GM23338 (cell line): ENCODE data around the gene ERP27. TPM values are rescaled to one million over a fixed set of nuclear protein-coding genes. Genes with fewer than 3 reads are reported as not detected.

Experiments
- ATAC-seq: fragments of 200-7000 bp; cut with Tn5 transposase; 3 replicates; pipeline ENCODE4 v1.9.1; 2020
- DNase-seq: peaks from one replicate; pipeline ENCODE4 v3.0.0-alpha.2; 2015; ENCODE audit warnings: low spot score
- H2AFZ ChIP-seq: fragments of 200-600 bp; sonication (generic); 2 replicates; pipeline ENCODE4 v1.8.0; 2016; ENCODE audit warnings: antibody characterized with exemption, mild to moderate bottlenecking, moderate library complexity
- H3F3A ChIP-seq: fragments of 200-600 bp; sonication (generic); replicated peaks from 2 replicates; pipeline ENCODE4 v1.8.0; 2017; ENCODE audit warnings: antibody characterized with exemption, mixed run types, low read depth
- H3K27ac ChIP-seq: fragments of 200-600 bp; sonication (generic); 2 replicates; pipeline ENCODE4 v1.6.1; 2016; ENCODE audit warnings: low read depth
- H3K27me3 ChIP-seq: fragments of 200-600 bp; sonication (generic); 2 replicates; pipeline ENCODE4 v1.8.0; 2016; ENCODE audit warnings: mild to moderate bottlenecking, mixed run types, moderate library complexity; ENCODE audit not compliant: insufficient read depth
- H3K36me3 ChIP-seq: fragments of 200-600 bp; sonication (generic); 2 replicates; pipeline ENCODE4 v1.8.0; 2016; ENCODE audit warnings: mild to moderate bottlenecking; ENCODE audit not compliant: insufficient read depth
- H3K4me1 ChIP-seq: fragments of 200-600 bp; sonication (generic); 2 replicates; pipeline ENCODE4 v1.8.0; 2016; ENCODE audit warnings: mild to moderate bottlenecking, moderate library complexity; ENCODE audit not compliant: insufficient read depth
- H3K4me2 ChIP-seq: fragments of 200-600 bp; sonication (generic); 2 replicates; pipeline ENCODE4 v1.7.1; 2017; ENCODE audit warnings: mixed run types
- H3K4me3 ChIP-seq: fragments of 200-600 bp; sonication (generic); 2 replicates; pipeline ENCODE4 v1.6.1; 2016; ENCODE audit warnings: mixed run types
- H3K79me2 ChIP-seq: fragments of 200-600 bp; sonication (generic); replicated peaks from 2 replicates; pipeline ENCODE4 v1.8.0; 2017; ENCODE audit warnings: mild to moderate bottlenecking; ENCODE audit not compliant: insufficient read depth
- H3K9me2 ChIP-seq: fragments of 200-600 bp; sonication (generic); 2 replicates; pipeline ENCODE4 v1.8.0; 2017; ENCODE audit not compliant: insufficient read depth
- H4K20me1 ChIP-seq: fragments of 200-600 bp; sonication (generic); replicated peaks from 2 replicates; pipeline ENCODE4 v1.8.0; 2017; ENCODE audit warnings: mild to moderate bottlenecking; ENCODE audit not compliant: insufficient read depth
- H3K27ac Mint-ChIP-seq: 2 replicates; pipeline ENCODE4 v1.8.0; 2020; ENCODE audit warnings: inconsistent platforms, mild to moderate bottlenecking, moderate library complexity, mixed read lengths
- H3K27me3 Mint-ChIP-seq: 3 replicates; pipeline ENCODE4 v1.8.0; 2022; ENCODE audit warnings: low read depth, mild to moderate bottlenecking, moderate library complexity, mixed read lengths, inconsistent platforms; ENCODE audit not compliant: insufficient read depth, poor library complexity
- H3K36me3 Mint-ChIP-seq: 3 replicates; pipeline ENCODE4 v1.8.0; 2021; ENCODE audit warnings: low read depth, mild to moderate bottlenecking, inconsistent platforms, moderate library complexity, mixed read lengths
- H3K4me1 Mint-ChIP-seq: 3 replicates; pipeline ENCODE4 v1.8.0; 2020; ENCODE audit warnings: mild to moderate bottlenecking, inconsistent platforms, mixed read lengths
- H3K4me3 Mint-ChIP-seq: 3 replicates; pipeline ENCODE4 v1.8.0; 2021; ENCODE audit warnings: moderate library complexity, mild to moderate bottlenecking, inconsistent platforms, mixed read lengths
- H3K9me3 Mint-ChIP-seq: 3 replicates; pipeline ENCODE4 v1.8.0; 2020; ENCODE audit warnings: moderate library complexity, mild to moderate bottlenecking, inconsistent platforms, mixed read lengths
- CREB1 ChIP-seq: fragments of 250-450 bp; sonication (Bioruptor Pico); IDR thresholded peaks from 2 replicates; pipeline ENCODE4 v1.5.0; 2020; ENCODE audit warnings: low read depth, mild to moderate bottlenecking, moderate library complexity
- CTCF ChIP-seq, 2 experiments: fragments of 200-600 bp in 1 of 2; sonication (generic) in 1 of 2; conservative IDR thresholded peaks; 2 replicates each; pipeline versions ENCODE4 v1.5.1 to v1.6.1; 2016 to 2017; ENCODE audit warnings: antibody characterized with exemption in 2 of 2, low read depth in 2 of 2, mild to moderate bottlenecking in 2 of 2, moderate library complexity in 1 of 2
- ETS1 ChIP-seq: IDR thresholded peaks from 2 replicates; pipeline ENCODE4 v1.6.1; 2016; ENCODE audit warnings: antibody characterized with exemption
- EZH2phosphoT487 ChIP-seq: fragments of 200-600 bp; sonication (generic); IDR thresholded peaks from one replicate; pipeline ENCODE4 v1.8.1; 2018; ENCODE audit warnings: antibody characterized with exemption; ENCODE audit not compliant: unreplicated experiment
- NANOG ChIP-seq: IDR thresholded peaks from 2 replicates; pipeline ENCODE4 v1.6.1; 2016; ENCODE audit warnings: antibody characterized with exemption, borderline replicate concordance
- POLR2AphosphoS5 ChIP-seq: IDR thresholded peaks from 2 replicates; pipeline ENCODE4 v1.6.1; 2016; ENCODE audit warnings: antibody characterized with exemption, low read depth
- REST ChIP-seq: IDR thresholded peaks from one replicate; pipeline ENCODE4 v1.6.1; 2018; ENCODE audit warnings: antibody characterized with exemption; ENCODE audit not compliant: unreplicated experiment
- STAT1 ChIP-seq: IDR thresholded peaks from one replicate; pipeline ENCODE4 v1.6.1; 2016; ENCODE audit warnings: antibody characterized with exemption; ENCODE audit not compliant: unreplicated experiment
- polyA plus RNA-seq: library from polyadenylated mRNA; unstranded; fragments of >200 nt; fragmentation: Nextera tagmentation; extraction: Ambion mirVana; gene quantifications from 2 replicates; pipeline ENCODE4 v1.2.1, GENCODE V29; 2016
- total RNA-seq: library from RNA; depleted of rRNA; stranded (reverse); fragments of >200 nt; shearing (Covaris generic); gene quantifications from 2 replicates; pipeline ENCODE4 v1.2.3, GENCODE V29; 2014
- TF ChIP-seq, protein P1 (sequence below): fragments of 250-450 bp; sonication (Bioruptor Pico); IDR thresholded peaks from 2 replicates; pipeline ENCODE4 v1.5.0; 2020; ENCODE audit warnings: mild to moderate bottlenecking, moderate library complexity

ERP27 gene
- total and polyA plus RNA-seq, 2 experiments from 2014 or later = not detected

GRCh38 chr12:14920475-14921126, 17.7 kb downstream of the ERP27 start (continued):
- TF ChIP-seq REST = no peak
- TF ChIP-seq POLR2AphosphoS5 = no peak
- TF ChIP-seq STAT1 = no peak
- TF ChIP-seq EZH2phosphoT487 = no peak

- no peaks in the 10 kb centered on the region for H3K4me1 ChIP-seq
These were observed 18.9 kb downstream of the ERP27 start for GRCh38 chr12:14919455-14919854.

More at GRCh38 chr12:14919455-14919854, 18.9 kb downstream of the ERP27 start:
- no peak for TF ChIP-seq CREB1 (CRISPR knock-in tag)
- TF ChIP-seq NANOG = no peak
- TF ChIP-seq, protein P1, sequence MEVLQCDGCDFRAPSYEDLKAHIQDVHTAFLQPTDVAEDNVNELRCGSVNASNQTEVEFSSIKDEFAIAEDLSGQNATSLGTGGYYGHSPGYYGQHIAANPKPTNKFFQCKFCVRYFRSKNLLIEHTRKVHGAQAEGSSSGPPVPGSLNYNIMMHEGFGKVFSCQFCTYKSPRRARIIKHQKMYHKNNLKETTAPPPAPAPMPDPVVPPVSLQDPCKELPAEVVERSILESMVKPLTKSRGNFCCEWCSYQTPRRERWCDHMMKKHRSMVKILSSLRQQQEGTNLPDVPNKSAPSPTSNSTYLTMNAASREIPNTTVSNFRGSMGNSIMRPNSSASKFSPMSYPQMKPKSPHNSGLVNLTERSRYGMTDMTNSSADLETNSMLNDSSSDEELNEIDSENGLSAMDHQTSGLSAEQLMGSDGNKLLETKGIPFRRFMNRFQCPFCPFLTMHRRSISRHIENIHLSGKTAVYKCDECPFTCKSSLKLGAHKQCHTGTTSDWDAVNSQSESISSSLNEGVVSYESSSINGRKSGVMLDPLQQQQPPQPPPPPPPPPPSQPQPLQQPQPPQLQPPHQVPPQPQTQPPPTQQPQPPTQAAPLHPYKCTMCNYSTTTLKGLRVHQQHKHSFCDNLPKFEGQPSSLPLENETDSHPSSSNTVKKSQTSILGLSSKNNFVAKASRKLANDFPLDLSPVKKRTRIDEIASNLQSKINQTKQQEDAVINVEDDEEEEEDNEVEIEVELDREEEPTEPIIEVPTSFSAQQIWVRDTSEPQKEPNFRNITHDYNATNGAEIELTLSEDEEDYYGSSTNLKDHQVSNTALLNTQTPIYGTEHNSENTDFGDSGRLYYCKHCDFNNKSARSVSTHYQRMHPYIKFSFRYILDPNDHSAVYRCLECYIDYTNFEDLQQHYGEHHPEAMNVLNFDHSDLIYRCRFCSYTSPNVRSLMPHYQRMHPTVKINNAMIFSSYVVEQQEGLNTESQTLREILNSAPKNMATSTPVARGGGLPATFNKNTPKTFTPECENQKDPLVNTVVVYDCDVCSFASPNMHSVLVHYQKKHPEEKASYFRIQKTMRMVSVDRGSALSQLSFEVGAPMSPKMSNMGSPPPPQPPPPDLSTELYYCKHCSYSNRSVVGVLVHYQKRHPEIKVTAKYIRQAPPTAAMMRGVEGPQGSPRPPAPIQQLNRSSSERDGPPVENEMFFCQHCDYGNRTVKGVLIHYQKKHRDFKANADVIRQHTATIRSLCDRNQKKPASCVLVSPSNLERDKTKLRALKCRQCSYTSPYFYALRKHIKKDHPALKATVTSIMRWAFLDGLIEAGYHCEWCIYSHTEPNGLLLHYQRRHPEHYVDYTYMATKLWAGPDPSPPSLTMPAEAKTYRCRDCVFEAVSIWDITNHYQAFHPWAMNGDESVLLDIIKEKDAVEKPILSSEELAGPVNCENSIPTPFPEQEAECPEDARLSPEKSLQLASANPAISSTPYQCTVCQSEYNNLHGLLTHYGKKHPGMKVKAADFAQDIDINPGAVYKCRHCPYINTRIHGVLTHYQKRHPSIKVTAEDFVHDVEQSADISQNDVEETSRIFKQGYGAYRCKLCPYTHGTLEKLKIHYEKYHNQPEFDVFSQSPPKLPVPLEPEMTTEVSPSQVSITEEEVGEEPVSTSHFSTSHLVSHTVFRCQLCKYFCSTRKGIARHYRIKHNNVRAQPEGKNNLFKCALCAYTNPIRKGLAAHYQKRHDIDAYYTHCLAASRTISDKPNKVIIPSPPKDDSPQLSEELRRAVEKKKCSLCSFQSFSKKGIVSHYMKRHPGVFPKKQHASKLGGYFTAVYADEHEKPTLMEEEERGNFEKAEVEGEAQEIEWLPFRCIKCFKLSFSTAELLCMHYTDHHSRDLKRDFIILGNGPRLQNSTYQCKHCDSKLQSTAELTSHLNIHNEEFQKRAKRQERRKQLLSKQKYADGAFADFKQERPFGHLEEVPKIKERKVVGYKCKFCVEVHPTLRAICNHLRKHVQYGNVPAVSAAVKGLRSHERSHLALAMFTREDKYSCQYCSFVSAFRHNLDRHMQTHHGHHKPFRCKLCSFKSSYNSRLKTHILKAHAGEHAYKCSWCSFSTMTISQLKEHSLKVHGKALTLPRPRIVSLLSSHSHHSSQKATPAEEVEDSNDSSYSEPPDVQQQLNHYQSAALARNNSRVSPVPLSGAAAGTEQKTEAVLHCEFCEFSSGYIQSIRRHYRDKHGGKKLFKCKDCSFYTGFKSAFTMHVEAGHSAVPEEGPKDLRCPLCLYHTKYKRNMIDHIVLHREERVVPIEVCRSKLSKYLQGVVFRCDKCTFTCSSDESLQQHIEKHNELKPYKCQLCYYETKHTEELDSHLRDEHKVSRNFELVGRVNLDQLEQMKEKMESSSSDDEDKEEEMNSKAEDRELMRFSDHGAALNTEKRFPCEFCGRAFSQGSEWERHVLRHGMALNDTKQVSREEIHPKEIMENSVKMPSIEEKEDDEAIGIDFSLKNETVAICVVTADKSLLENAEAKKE (CRISPR knock-in tag) = no peak
- TF ChIP-seq ETS1 = no peak
- TF ChIP-seq EZH2phosphoT487 = no peak
- no peak for TF ChIP-seq CTCF (conservative IDR thresholded peaks at IDR 0.05; ENCODE audit: low read depth in 2 of 2)
- TF ChIP-seq STAT1 = no peak
- H3F3A ChIP-seq = no peaks in the 10 kb centered on the region
- no peak overlapping the region for H2AFZ ChIP-seq
- H3K4me3 ChIP-seq = no peak overlapping the region
- Mint-ChIP-seq H3K36me3 (no peaks in the 10 kb centered on the region), H3K4me1 (no peaks in the 10 kb centered on the region), H3K27ac (no peak overlapping the region), H3K4me3 (no peak overlapping the region), H3K27me3 (peaks cover 2% of the 10 kb centered on the region), H3K9me3 (no peaks in the 10 kb centered on the region)
- peaks cover 10% of the 10 kb centered on the region; the same call in 1 of the 2 replicates for H3K9me2 ChIP-seq
- no peaks in the 10 kb centered on the region for H4K20me1 ChIP-seq
- H3K27me3 ChIP-seq = no peaks in the 10 kb centered on the region
- no peak for DNase-seq
- no peak overlapping the region for H3K4me2 ChIP-seq
- no peaks in the 10 kb centered on the region for H3K79me2 ChIP-seq
- ATAC-seq = no peak
- no peak overlapping the region for H3K27ac ChIP-seq
- H3K36me3 ChIP-seq = no peaks in the 10 kb centered on the region
